ENCODE results near the gene NATD1.
"Not testable (repeated sequence)": the region's sequence is repeated elsewhere in the genome, so short reads cannot be mapped to it uniquely, and the experiment has no call there.

Gene NATD1

GRCh38 chr17:21228111-21228510 is 25.1 kb downstream of the NATD1 start:
- DNase-seq (ENCODE audit: extremely low read depth, low read depth), result no peak
- H3K4me3 ChIP-seq (replicated peaks; ENCODE audit: low read depth, low read length), result no peak overlapping the region
- TF ChIP-seq, protein P1, sequence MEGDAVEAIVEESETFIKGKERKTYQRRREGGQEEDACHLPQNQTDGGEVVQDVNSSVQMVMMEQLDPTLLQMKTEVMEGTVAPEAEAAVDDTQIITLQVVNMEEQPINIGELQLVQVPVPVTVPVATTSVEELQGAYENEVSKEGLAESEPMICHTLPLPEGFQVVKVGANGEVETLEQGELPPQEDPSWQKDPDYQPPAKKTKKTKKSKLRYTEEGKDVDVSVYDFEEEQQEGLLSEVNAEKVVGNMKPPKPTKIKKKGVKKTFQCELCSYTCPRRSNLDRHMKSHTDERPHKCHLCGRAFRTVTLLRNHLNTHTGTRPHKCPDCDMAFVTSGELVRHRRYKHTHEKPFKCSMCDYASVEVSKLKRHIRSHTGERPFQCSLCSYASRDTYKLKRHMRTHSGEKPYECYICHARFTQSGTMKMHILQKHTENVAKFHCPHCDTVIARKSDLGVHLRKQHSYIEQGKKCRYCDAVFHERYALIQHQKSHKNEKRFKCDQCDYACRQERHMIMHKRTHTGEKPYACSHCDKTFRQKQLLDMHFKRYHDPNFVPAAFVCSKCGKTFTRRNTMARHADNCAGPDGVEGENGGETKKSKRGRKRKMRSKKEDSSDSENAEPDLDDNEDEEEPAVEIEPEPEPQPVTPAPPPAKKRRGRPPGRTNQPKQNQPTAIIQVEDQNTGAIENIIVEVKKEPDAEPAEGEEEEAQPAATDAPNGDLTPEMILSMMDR (IDR thresholded peaks at IDR 0.05; ENCODE audit: low read depth, low read length, missing control alignments), result no peak

DNA sequence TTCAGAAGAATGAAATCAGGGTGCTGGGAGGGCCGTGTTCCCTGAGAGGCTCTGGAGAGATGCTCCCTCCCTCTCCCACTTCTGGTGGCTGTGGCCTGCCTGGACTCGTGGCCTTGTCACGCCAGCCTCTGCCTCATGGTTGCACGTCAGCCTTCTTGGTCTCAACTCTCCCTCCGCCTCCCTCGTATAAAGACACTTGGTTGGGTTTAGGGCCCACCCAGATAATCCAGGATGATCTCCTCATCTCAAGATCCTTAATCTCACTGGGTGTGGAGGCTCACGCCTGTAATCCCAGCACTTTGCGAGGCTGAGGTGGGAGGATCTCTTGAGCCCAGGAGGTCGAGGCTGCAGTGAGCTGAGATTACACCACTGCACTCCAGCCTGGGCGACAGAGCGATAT is 25.9 kb downstream of the NATD1 start:
- not testable (repeated sequence) for H3K4me3 ChIP-seq (replicated peaks; ENCODE audit: low read depth, low read length); DNase-seq (ENCODE audit: extremely low read depth, low read depth)

- TF ChIP-seq, protein P1 (IDR thresholded peaks at IDR 0.05; ENCODE audit: low read depth, low read length, missing control alignments), result no peak
- H3K4me3 ChIP-seq (replicated peaks; ENCODE audit: low read depth, low read length), result no peak overlapping the region
- no peak for DNase-seq (ENCODE audit: extremely low read depth, low read depth)
These were observed 30.1 kb downstream of the NATD1 start for GRCh38 chr17:21223086-21223485.

DNA sequence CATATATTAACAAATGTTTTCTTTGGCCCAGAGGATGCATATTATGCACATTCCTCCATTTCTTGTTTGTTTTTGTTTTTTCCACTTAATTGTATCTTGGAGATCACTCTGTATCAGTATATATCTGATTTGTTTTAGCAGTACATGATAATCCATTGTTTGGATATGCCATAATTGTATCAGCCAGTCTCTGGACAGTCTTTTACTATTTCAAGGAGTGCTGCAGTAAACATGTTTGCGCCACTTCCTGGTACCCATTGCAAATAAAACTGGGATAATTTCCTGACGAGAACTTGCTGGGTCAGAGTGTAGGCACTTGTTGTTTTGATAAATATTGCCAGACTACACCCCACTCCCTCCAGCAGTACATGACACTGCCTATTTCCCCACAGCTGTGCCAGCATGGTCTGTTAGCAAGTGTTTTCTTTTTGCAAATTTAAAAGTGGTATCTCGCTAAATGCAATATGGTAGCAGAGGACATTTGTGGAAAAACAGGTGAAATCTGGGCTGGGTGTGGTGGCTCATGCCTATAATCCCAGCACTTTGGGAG is 34.3 kb downstream of the NATD1 start:
- TF ChIP-seq, protein P1 (IDR thresholded peaks at IDR 0.05; ENCODE audit: low read depth, low read length, missing control alignments), result no peak
- no peak overlapping the region for H3K4me3 ChIP-seq (replicated peaks; ENCODE audit: low read depth, low read length)
- no peak for DNase-seq (ENCODE audit: extremely low read depth, low read depth)

- DNase-seq (ENCODE audit: extremely low read depth, low read depth), result no peak
- H3K4me3 ChIP-seq (replicated peaks; ENCODE audit: low read depth, low read length), result no peak overlapping the region
- TF ChIP-seq, protein P1 (IDR thresholded peaks at IDR 0.05; ENCODE audit: low read depth, low read length, missing control alignments), result no peak
These were observed 35.1 kb downstream of the NATD1 start for GRCh38 chr17:21218101-21218500.

- no peak overlapping the region for H3K4me3 ChIP-seq (replicated peaks; ENCODE audit: low read depth, low read length)
- TF ChIP-seq, protein P1 (IDR thresholded peaks at IDR 0.05; ENCODE audit: low read depth, low read length, missing control alignments), result no peak
- DNase-seq (ENCODE audit: extremely low read depth, low read depth), result no peak
These were observed 35.9 kb downstream of the NATD1 start for GRCh38 chr17:21217346-21217745.

DNA sequence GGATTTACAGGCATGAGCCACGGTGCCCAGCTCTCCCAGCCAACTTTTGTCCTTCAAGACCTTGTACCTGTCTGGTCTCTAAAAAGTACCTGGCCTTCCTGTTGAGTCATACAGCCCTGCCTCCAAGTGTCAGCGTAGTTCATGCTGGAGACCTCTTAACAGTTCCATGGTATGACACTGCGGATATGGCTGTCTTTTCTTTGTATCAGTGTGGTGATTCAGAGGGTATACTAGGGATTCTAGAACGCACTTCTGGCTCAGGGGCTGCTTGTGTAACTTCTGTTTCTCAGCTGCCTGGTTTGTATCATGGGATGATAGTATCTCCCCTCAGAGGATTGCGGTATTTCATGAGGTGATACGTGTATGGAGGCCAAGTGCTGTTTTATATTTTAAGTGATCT is 37.3 kb downstream of the NATD1 start:
- no peak overlapping the region for H3K4me3 ChIP-seq (replicated peaks; ENCODE audit: low read depth, low read length)
- TF ChIP-seq, protein P1 (IDR thresholded peaks at IDR 0.05; ENCODE audit: low read depth, low read length, missing control alignments), result no peak
- DNase-seq (ENCODE audit: extremely low read depth, low read depth), result no peak

All from HFF-Myc (cell line).